HG03108 (cell line): ENCODE data around the gene PITPNM3.
"Not testable (repeated sequence)": the region's sequence is repeated elsewhere in the genome, so short reads cannot be mapped to it uniquely, and the experiment has no call there.

ENCODE experiments used
- ATAC-seq: cut with Tn5 transposase; IDR thresholded peaks from one replicate; pipeline ENCODE4 v1.9.1; 2021; ENCODE audit warnings: moderate library complexity; ENCODE audit not compliant: unreplicated experiment

PITPNM3 gene

DNA sequence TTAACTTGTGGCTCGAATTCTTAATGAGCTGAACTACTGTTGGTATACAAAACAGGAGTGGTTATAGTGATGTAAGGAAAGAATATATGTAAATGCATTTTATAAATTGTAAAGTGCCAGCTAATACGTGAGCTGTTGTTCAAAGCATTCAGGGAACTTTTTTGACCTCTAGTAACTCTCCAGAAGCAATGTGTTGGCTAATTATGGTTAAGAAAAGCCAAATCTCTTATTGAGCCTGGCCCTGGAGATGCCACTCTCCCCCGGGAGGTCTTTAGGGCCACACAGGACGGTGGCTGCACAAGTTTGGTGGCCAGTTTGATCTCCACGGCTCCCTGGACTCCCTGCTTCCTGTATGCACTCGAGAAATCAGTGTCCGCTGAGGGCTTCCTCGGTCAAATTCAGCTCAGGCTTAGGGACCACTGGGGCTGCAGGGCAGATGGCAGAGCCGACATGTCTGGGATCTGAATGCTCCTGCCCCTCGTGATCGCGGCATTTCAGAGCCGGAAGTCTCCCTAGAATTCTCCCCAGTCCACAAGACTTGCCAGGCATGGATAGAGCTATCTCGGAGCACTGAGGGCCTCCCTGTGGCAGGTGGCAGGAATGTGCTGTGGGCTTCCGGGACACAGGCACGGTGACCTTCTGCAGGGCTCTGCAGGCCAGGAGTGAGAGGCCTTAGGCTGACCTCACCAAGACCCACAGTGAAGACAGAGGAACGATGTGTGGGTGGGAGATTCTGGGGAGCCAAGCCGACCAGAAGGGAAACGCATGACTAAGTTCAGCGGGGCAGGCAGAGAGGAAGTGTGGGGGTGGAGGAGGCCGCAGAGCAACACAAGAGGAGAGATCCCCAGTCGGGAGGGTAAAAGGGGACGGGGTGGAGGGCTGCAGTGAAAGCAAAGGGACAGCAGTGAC, 18.6 kb upstream of the PITPNM3 start:
- ATAC-seq: no peak

DNA sequence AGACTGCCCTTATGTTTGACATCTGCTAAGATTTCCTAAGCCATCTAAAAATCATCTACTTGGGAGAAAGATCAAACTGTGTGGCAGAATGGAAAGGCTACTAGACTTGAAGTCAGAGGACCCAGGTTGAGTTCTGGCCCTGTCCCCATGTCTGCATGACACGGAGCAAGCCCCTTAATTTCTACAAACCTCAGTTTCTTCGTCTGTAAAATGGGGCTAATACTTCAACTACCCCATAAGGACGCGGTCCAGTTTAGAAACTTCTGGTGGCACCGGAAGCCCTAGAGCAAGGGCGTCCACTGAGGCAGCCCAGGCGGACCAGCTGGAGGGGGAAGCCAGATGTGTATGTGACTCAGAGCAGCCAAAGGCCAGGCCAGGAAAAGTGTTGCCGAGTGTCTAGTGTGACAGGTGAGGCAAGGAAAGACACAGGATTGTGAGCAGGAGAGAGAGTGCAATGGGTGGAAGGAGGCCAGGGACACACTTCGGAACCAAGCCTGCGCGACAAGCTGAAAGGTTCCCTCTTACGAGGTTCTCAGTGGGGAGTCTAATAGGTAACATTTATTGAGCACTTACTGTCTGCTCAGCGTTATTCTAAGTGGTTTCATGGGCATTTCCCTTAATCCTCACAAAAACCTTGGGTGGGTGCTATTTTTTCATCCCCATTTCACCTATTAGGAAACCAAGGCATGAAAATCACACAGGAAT, 17.8 kb upstream of the PITPNM3 start:
- no peak for ATAC-seq

DNA sequence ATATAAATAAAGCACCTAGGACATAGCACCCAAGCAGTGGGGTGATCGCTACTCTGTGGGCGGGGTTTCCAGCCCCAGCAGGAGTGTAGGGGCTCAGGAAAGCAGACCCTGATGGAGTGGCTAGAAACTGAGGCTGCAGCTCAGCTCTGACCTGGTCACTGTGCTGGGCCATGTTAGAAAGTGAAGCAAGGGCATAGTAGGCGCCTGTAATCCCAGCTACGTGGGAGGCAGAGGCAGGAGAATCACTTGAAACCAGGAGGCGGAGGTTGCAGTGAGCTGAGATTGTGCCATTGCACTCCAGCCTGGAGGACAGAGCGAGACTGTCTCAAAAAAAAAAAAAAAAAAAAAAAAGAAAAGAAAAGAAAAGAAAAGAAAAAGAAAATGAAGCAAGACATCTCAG, 17.1 kb upstream of the PITPNM3 start:
- ATAC-seq: not testable (repeated sequence)

DNA sequence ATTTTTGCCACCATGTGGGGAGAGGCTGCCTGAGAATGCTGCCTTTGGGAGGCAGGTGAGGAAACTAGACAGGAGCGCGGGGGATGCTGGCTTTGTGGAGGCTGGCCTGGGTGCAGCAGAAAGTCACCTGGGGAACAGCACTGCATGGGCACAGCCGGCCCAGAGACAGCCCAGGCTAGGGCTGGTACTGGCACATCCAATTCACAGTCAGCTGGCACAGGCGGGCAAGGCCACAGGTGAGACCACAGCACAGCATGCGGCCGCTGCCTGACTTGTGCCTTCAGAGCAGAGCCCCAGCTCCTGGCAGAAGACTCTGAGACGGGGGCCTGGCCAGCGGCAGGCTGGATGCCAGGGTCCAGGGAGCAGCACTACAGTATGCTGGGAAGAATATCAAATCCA, 16.6 kb upstream of the PITPNM3 start:
- ATAC-seq: no peak

DNA sequence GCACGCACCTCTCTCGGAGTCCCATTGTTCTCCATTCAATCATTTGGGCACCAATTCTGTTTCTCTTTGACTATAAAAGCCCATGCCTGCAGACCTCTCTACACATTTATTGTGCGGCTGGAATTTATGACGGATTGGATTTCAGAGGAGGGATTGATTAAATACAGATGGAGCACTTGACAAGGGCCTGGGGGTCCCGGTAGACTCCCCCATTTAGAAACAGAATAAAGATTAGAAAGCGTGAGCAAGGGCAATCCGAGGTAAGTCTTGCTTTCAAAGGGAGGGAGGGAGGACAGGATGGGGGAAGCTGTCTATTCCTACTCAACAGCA, 15.1 kb upstream of the PITPNM3 start:
- ATAC-seq: no peak

DNA sequence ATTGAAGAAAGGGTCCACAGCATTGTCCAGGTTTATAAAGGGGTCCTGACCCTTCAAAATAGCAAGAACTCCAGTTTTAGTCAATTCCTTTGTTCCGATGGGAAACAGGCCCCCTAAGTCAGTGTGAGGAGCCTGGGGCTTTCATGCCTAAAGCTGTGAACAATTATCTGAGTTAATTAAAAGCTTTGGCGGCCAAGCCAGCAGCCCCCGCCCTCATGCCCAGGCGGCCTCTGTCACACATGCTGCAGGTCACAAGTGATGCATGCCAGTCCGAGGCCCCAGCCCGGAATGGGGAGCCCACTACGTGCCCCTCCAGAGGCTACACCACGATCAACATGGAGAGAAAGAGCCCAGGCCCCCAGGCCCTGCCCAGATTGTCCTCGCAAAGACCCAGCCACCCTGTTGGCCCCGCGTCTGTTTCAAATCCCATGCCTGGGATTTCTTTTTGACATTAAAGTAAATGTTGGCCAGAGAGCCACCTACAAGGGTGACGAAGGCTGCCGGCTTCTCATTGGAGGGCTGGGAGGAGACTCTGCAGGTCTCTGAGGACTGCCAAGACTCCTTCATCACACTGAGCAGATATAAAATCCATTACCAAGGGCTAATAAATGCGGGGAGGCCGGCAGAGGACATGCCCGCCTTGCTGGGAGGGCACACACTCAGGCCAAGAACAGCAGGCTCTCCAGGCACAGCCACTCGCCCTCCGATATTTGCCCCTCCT, 14.5 kb upstream of the PITPNM3 start:
- no peak for ATAC-seq

DNA sequence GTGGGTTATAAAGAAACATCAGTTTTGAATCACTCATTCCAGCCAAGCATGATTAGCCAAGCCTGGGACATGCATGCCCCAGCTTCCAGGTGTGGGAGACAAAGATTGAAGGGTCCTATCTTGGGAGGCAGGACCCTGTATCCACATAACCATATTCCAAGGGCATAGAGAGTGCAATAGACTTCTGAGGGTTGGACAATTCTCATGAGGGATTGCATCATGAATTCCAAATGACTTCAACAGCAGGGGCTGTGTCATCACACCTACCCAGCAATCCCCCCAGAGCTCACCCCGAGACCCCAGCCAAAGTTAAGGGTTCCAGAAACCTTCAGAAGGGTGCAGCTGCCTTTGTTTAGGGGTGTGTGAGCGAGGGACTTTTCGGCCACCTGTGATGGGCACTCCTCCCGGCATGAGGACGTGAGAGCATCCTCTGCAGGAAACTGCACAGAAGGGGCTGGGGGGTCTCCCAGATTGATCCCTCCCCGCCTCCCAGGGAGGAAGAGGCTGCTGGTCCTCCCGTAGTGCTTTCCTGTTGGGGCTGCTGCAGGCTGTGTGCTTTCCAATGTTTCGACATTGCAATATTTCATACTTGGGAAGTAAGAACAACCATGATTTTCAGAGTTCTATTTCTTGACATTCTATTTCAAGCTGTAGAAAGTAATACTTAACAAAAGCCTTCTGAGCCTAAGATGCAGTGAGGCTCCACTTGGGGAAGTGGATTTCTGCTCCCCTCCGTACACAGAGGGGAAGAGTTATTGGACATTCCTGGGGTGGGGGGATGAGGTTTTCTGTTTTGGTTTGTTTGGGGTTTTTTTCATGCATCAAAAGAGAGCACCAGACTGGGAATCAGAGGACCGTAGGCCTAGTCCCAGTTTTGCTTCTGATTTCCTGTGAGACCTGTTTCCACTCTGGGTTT, 13.3 kb upstream of the PITPNM3 start:
- no peak for ATAC-seq

DNA sequence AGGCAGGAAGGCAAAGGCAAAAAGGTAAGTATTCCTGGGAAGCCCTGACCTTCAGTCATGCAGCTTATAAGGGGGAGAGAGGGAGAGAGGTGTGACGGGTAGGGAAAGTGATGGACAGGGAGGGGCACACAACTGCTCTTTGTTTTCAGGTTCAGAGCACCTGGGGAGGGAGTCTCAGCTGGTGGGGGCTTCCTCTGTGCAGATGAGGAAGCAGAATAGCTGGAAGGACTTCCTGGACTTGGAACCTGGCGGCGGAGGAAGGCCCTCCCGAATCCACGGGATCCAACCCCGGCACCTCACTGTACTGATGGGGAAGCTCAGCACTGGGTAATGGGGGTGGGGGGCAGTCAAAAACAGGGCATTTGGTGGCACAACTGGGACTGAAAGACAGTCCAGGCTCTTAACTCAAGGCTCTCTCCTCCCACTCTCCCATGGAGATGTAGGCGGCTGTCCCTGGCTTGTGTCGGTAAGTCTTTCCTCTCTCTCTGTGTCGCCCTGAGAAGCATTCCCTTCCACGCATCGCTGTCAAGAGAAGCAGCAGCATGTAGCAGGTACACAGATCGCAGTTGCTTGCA, 11.9 kb upstream of the PITPNM3 start:
- ATAC-seq: no peak

DNA sequence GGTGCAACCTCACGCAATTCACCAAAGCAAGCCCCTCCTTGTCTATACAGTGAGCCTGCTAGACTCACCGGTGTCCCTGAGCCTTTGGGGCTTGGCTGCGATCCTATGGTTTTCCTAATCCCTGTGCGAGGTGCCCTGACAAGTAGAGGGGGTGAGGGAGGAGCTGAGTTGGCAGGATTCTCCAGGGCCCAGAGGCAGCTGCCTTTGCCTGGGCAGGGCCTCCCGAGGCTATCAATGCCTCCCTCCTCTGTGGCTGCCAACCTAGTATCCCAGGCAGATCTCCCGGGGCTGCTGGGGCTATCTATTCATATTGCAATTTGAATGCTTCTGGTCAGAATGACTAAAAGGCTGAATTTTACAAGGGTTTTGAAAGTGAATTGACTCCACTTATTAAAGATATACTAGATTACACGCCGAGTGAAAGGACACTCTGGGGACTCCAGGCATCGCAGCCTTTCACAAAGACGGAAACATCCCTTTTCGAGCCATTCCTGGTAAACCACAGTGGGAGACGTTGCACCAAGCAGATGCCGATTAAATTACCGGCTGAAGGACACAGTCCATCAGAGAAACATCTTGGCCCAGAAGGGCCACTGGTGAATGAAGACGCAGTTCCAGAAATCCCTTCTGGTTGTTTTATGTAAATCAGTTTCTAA, 11.3 kb upstream of the PITPNM3 start:
- no peak for ATAC-seq

DNA sequence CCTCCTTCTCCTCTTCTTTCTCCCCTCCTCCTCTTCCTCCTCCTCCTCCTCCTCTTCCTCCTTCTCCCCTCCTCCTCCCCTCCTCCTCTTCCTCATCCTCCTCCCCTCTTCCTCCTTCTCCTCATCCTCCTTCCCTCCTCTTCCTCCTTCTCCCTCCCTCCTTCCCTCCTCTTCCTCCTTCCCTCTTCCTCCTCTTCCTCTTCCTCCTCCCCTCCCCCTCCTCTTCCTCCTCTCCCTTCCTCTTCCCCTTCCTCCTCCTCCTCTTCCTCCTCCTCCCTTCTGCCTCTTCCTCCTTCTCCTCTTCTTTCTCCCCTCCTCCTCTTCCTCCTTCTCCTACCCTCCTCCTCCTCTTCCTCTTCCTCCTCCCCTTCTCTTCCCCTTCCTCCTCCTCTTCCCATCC, 5.1 kb upstream of the PITPNM3 start:
- no peak for ATAC-seq

DNA sequence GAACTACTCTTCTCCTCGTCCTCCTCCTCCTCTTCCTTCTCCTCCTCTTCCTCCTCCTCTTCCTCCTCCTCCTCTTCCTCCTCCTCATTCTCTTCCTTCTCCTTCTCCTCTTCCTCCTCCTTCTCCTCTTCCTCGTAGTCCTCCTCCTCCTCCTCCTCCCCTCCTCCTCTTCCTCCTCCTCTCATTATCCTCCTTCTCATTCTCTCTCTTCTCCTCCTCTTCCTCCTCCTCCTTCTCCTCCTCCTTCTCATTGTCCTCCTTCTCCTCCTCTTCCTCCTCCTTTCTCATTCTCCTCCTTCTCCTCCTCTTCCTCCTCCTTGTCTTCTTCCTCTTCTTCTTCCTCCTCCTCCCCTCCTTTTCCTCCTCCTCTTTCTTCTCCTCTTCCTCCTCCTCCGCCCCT, 4.1 kb upstream of the PITPNM3 start:
- ATAC-seq: no peak

DNA sequence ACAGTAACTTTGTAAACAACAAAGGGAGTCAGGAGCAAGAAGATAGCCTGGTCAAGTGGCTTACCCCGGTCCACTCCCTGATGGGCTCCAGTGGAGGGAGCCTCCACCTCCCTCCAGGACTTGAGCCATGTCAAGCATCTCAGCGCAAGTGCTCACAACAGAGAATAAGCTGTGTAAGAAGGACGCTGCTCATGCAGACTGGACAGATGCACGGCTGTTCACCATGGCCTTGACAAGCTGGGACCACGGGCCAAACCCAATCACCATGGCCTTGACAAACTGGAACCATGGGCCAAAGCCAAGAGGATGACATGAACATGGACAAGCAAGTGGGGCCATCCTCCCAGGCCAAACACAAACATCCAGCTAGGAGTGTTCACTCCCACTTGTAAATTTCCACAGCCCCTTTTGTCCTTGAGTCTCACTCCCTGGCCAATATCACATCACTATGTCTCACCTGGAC, 3.4 kb upstream of the PITPNM3 start:
- ATAC-seq: no peak

DNA sequence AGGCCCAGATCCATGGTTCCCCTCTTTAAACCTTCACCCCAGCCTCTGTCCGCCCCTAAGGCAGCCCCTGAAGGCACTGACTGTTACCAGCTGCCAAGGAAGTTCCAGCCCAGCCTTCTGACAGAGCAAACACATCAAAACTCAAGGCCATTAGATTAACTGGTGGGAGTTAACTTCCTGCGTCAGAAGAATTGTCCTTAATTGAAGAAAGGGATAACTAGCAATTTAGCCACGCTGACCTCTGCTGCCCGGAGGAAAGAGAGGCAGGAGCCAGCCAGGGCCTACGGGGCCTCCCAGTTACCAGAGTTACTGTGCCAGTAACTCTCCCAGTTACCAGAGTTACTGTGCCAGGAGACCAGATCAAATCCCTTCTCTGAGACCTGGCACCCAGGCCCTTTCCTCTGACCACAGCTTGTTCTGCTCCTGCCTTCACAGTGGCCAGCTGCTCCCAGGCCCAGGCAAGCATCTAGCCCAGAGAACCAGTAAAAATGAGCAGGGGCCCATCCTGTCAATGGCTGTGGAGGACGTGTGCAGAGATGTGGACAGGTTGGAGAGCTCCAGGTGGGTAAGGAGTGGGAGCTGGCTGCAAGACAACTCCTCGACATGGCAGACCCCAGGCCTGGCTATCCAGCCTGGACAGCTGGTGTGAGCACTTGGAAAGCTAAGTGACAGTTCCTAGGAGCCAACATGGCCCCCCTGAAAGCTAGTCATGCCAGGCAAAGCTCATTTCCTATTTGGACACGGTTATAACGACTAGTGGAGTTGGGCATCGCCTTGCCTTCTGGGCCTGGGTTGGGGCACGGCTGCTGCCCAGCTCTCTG, 2.8 kb upstream of the PITPNM3 start:
- no peak for ATAC-seq

DNA sequence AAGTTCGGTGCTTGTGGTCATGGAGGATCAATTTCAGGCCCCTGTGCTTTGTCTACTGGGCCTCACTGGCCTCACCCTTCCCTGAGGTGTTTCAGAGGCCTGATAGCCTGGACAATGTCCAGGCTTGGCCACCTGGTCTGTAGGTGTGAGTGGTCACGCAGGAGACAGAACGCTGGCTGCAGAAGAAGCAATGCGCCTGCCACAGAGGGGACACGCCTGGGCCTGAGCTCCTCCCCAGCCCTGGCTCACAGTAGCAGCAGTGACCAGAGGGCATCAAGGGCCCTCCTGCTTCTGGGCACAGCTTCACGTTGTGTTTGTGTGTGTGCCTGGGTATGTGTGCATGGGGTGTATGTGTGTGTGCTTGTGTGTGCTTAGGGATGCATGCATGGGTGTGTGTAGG, 1.9 kb upstream of the PITPNM3 start:
- no peak for ATAC-seq

DNA sequence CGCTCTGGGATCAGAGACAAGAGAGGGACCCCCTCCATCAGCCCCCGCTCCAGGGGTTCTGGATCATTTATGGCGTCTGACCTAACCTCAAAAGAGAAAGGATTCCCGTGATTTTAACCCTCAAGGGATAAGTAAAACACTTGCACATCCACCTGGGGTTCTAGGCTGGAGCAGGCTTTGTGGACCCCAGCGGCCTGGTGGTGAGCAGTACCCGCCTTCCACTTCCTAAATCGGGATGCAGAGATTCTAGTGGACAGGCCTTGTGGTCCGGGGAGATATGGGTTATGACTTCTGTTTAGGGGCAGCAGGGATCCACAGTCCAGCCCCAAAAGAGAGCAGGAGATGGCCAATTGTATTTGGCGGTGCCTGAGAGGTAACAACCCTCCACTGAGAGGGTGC, 684 bp upstream of the PITPNM3 start:
- no peak for ATAC-seq

DNA sequence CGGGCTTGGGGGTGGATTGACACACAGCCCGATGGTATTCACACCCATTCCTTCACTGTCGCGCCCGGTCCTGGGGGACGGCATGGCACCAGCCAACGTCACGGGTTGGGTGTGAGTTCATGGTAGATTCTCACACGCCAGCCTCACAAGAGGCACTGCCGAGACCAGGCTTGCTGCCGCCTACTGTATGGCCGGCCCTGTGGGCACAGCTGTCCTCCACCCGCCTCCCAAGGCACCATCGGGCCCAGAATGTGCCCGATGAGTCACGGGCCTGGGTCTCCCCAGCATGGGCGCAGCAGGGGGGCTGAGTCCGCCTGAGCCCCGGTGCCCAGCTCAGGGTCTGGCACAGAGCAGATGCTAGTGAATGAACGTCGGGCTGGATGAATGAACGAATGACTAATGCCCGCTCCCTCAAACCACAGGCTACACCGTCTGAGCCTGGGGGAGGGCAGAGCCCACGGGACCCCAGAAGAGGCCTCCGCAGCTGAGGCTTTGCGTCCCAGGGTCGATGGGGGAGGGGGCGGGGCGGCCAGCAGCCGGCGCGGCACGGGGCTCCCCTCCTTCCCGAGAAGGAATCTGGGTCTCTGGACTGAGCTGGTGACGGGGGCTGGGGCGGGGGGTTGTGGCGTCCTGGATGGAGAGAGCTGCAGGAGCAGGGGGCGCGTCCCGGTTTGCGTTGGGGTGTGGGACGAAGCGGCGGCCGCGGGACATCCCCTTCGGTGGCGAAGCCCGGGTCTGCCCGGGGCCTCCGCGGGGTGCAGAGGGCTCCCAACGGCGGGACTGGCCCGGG, 829 bp downstream of the PITPNM3 start:
- ATAC-seq: no peak

DNA sequence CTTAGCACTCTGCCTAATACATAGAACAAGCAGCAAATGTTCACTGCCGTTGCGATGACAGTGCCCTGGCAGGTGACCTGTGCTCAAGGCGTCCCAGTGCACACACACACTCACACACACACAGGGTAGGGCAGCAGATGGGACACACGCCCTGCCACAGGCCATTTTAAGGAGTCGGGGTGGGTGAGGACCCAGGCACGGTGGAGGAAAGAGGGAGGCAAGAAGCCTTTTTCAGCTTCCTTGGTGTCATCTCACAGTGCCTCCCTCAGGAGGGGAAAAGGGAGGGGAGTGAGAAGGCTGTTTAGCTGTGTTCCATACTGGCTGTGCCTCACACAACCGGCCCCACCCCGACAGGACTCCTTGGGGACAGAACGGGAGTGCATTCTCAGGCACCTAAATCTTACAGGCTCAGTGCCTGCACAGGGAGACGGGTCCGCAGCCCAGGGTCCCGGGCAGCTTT, 1.5 kb downstream of the PITPNM3 start:
- ATAC-seq: no peak

DNA sequence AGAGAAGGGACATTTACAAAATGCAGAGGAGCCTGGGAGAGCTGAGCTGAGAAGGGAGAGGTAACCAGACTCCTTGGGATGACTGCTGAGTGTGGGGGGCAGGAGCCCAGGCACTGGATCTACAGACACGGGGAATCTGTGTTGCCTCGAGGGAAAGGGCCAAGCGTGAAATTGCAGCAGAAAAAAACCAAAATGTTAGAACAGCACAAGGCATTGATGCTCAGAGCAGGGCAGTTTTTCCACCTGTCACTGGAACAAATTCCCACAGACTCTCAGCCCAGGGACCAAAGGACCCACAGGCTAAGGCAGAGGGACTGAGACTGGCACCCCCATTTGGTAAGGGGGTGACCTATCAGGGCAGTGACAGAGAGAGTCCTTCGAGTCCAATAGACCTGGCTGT, 2.0 kb downstream of the PITPNM3 start:
- no peak for ATAC-seq
